ES-I3 (cell line): ENCODE measurements around the gene SCUBE1.

Experiments
- H3K36me3 ChIP-seq: 2 replicates; pipeline ENCODE4 v1.6.1; 2013; ENCODE audit warnings: mild to moderate bottlenecking, low read length, control low read depth, moderate library complexity; ENCODE audit not compliant: insufficient read depth
- H3K4me1 ChIP-seq: 2 replicates; pipeline ENCODE4 v1.6.1; 2013; ENCODE audit warnings: mild to moderate bottlenecking, control low read depth, low read length; ENCODE audit not compliant: insufficient read depth
- H3K9ac ChIP-seq: 2 replicates; pipeline ENCODE4 v1.6.1; 2013; ENCODE audit warnings: low read depth, mild to moderate bottlenecking, low read length, moderate library complexity
- H3K9me3 ChIP-seq: 2 replicates; pipeline ENCODE4 v1.6.1; 2013; ENCODE audit warnings: mild to moderate bottlenecking, low read length, moderate library complexity; ENCODE audit not compliant: control insufficient read depth, insufficient read depth

The SCUBE1 gene

DNA sequence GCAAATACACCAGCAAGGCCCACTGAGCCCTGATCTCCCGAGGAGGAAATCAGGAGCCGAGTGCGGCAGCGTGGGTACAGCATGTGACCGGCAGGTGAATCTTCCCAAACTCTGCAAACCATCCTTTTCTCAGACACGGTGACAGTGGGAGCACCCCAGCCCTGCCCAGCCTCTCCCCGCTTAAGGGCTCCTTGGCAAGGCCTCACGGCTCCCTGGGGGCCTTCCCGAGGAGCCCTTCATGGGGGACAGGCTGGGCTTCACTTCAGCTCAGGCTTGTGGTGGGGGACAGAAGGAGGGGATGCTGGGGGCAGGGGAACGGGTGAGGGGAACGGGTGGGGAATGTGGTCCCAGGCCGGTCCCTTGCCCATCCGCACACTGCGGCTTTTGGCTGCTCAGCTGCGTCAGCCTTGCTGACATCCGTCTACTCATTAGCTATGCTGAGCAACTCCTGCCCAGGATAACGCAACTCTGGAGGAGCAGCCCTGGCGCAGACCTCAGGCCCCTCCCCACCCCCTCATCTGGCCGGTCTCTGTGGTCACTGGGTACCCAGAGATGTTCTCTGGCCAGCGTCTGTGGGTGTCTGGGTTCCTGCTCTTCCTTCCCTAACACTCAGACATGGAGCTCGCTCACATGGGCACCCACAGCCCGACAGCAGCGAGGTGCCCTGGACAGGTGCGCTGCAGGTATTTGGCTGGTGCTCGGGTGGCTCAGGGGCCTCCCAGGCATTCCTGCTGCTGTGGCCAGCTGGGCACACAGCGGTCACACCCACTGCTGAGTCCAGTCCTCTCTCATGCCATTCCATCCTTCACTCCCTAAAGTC, 134.3 kb downstream of the SCUBE1 start:
- Histone ChIP-seq H3K36me3 (no peaks in the 10 kb centered on the region), H3K4me1 (peaks cover 18% of the 10 kb centered on the region; the same call in 1 of the 2 replicates), H3K9ac (no peak overlapping the region), H3K9me3 (no peaks in the 10 kb centered on the region)

DNA sequence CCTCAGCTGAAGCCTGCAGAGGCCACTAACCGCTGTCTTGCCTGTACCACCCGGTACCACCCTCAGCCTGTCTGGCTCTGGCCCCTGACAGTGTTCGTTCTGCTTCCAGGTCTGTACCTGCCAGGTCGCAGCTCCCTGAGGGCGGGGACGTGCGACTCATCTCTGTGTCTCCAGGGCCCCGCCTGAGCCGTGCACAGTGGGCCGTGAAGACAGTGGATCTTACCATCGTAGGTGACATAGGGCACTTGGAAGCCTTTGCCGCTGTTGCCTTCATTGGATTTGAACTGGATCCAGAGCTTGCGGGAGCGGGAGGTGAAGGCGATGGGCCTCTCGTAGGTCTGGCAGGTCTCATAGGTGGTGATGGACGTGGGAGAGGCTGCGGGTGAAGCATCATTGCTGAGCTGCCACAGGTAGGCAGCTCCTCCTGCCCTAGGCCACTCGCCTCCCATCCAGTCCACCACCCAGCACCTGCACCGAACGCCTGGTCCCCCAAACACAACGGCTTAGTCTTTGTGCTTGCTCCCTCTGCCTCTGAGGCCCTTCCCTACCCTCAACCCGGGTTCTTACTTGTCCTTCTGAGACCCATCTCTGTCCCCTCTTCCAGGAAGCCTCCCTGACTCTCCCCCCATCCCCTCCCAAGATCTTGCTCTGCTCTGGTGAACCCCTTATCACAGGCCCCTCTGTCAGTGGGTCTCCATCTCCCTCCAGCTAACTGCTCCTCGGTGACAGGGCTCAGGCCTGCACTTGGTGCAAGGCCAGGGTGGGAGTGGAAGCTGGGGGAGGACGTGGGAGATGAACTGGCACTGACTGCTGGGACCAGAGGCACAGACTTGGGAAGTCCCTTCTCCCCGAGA, 135.1 kb downstream of the SCUBE1 start:
- Histone ChIP-seq H3K36me3 (no peaks in the 10 kb centered on the region), H3K9me3 (no peaks in the 10 kb centered on the region)

DNA sequence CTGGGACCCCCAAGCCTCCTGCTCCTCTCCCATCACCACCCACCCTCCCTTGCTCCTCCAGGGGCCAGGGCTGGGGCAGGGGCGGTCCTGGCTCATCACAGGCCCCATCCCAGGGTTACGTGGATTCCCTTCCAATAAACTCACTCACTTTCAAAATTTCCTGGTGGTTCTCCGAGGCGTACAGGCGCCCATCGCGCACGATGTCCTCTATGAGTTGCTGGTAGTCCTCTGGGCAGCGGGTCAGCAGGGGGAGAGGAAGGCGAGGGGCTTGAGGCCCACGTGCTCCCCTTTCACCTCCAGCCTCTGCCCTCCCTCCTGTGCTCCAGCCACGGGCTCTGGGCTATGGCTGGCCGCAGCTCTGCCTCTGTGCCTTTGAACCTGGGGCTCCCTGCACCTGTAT, 135.8 kb downstream of the SCUBE1 start:
- Histone ChIP-seq H3K36me3 (no peaks in the 10 kb centered on the region), H3K9ac (no peak overlapping the region), H3K9me3 (no peaks in the 10 kb centered on the region), H3K4me1 (peaks cover 13% of the 10 kb centered on the region; the same call in 1 of the 2 replicates)

More for the DNA sequence above, 135.1 kb downstream of the SCUBE1 start:
- Histone ChIP-seq H3K4me1 (peaks cover 11% of the 10 kb centered on the region; the same call in 1 of the 2 replicates), H3K9ac (no peak overlapping the region)

DNA sequence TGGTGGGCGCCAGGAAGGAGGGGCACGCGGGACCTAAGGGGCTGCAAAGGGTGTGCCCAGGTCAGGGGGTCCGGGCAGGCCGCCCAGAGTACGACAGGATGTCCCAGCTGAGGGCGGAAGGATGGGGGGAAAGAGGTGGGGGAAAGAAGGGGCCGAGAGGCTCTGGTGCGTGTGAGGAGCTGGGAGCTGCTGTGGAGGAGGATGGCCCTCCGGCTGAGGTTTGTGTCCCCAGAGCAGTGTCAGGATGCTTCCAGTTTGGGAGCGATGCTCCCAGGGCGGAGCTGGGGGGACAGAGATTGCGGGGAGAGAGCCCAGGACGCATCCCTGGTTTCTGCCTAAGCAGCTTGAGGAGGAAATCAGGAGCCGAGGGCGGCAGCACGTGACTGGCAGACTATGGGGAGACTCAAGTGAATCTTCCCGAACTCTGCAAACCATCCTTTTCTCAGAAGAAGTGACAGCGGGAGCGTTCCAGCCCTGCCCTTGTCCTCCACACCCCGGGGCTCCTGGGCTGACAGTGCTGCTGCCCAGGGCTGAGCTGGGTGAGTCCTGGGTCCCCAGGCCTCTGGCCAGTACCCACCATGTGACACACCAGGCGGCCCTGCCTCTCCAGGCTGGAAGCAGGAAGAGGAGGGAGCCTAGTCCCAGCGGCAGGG, 136.5 kb downstream of the SCUBE1 start:
- H3K4me1 ChIP-seq = peaks cover 14% of the 10 kb centered on the region; the same call in 1 of the 2 replicates
- H3K9ac ChIP-seq = no peak overlapping the region
- H3K36me3 ChIP-seq = no peaks in the 10 kb centered on the region
- H3K9me3 ChIP-seq = no peaks in the 10 kb centered on the region

DNA sequence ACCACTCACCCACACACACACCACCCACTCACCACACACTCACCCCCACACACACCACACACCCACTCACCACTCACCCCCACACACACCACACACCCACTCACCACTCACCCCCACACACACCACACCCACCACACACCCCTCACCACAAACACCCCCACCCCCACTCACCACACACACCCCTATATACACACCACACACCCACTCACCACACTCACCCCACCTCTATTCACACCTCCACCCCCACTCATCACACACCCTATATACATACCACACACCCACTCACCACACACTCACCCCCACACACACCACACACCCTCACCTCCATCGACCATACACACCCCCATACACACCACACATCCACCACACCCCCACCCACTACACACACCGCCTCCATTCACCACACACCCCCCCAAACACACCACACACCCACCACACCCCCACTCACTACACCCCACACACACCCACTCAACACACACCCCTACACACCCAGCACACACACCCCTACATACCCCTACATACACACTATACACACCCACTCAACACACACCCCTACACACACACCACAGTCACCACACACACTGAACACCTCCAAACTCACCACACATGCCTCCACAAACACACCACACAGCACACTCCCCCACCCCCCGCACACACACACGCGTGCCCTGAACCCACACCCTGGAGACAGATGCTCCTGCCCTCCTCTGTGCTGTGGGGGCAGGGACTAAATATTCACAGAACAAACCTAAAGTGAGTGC, 137.2 kb downstream of the SCUBE1 start:
- Histone ChIP-seq H3K9me3 (no peaks in the 10 kb centered on the region), H3K4me1 (peaks cover 14% of the 10 kb centered on the region; the same call in 1 of the 2 replicates), H3K9ac (no peak overlapping the region), H3K36me3 (no peaks in the 10 kb centered on the region)

DNA sequence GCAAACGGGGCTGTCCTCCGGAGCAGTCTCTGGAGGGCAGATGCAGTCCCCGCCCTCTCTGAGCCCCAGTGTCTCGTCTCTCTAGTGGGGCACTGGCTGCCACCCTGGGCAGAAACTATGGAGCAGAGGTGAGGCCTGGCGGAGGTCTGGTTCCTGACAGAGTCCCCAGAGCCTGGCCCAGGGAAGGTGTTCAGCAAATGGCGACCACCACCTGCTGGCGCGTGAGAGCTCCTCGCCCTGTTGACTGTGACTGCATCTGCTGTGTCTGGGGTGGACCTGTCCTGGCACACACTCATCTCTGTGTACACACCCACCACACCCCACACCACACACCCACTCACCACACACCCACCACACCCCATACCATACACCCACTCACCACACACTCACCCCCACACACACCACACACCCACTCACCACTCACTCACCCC, 137.9 kb downstream of the SCUBE1 start:
- Histone ChIP-seq H3K9me3 (no peaks in the 10 kb centered on the region), H3K9ac (no peak overlapping the region), H3K36me3 (no peaks in the 10 kb centered on the region), H3K4me1 (peaks cover 14% of the 10 kb centered on the region; the same call in 1 of the 2 replicates)

DNA sequence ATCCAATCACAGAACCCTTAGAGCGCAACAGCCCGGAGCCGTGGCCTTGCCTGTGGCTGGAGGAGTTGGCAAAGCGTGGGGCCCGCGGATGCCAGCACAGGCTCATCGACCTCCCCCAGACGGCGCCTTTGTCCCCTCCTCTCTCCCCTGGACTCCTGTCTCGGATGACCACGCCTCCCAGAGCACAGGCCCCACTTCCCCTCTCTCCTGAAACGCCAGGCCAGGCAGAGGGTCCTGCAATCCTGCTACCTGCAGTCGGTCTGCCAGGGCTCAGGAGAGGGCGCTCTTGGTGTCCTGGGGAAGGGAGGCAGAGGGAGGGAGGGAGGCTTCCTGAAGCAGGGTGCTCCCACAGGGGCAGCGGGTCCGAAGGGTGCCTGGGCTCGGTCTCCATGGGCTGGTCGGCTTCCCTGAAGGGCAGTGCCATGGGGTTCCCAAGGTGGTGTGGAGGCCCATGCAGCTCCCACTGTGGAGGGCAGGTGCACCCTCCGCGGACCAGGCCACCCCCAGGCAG, 139.6 kb downstream of the SCUBE1 start:
- Histone ChIP-seq H3K4me1 (peaks cover 14% of the 10 kb centered on the region; the same call in 1 of the 2 replicates), H3K36me3 (no peaks in the 10 kb centered on the region), H3K9me3 (no peaks in the 10 kb centered on the region), H3K9ac (peak overlapping the region; percentile 34; the same call in 1 of the 2 replicates)

DNA sequence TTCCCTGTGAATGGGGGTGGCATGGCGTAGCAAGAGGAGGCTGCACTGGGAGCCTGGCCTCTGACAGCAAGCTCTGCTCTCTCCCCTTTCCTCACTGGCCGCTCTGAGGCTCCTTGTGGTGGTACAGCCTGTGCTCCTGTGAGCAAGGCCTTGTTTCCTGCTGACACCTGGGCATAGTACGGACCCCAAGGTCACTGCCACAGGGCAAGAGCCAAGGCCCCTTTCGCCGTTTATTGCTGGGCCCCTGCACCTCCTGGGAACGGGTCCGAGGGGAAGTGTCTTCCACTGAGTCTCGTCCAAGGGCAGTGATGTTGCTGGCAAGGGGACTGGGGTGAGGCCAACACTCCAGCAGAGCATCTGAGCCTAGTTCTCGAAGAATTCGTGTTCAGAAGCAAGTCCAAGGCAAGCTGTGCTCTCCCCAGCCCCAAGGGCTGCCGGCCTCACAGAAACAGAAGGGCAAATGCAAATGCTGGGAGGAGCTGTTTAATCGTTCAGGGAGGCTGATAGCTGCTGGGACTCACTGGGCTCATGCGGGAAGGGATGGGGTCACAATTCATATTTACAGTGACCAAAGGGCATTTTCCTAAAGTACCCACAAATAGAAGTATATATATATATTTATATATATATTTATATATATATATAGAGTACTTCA, 140.3 kb downstream of the SCUBE1 start:
- H3K36me3 ChIP-seq = no peaks in the 10 kb centered on the region
- H3K9ac ChIP-seq = no peak overlapping the region
- peaks cover 14% of the 10 kb centered on the region; the same call in 1 of the 2 replicates for H3K4me1 ChIP-seq
- no peaks in the 10 kb centered on the region for H3K9me3 ChIP-seq

DNA sequence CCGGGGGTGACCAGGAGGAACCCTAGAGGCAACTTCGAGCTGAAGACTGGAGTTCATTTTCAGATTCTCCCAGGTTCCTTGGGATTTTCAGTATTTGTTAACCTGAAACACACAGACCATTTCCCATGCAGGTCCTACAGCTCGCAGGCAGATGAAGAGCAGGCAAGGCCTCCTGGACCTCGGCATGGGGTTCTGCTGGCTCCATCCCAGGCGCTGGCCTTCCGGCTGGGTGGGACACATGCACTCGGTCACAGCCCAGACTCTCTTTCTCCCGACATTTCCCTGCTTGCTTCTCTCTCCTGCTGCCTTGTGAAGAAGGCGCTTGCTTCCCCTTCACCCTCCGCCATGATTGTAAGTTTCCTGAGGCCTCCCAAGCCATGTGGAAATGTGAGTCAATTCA, 140.8 kb downstream of the SCUBE1 start:
- H3K4me1 ChIP-seq = peaks cover 14% of the 10 kb centered on the region; the same call in 1 of the 2 replicates
- no peaks in the 10 kb centered on the region for H3K36me3 ChIP-seq
- no peak overlapping the region for H3K9ac ChIP-seq
- H3K9me3 ChIP-seq = no peaks in the 10 kb centered on the region

DNA sequence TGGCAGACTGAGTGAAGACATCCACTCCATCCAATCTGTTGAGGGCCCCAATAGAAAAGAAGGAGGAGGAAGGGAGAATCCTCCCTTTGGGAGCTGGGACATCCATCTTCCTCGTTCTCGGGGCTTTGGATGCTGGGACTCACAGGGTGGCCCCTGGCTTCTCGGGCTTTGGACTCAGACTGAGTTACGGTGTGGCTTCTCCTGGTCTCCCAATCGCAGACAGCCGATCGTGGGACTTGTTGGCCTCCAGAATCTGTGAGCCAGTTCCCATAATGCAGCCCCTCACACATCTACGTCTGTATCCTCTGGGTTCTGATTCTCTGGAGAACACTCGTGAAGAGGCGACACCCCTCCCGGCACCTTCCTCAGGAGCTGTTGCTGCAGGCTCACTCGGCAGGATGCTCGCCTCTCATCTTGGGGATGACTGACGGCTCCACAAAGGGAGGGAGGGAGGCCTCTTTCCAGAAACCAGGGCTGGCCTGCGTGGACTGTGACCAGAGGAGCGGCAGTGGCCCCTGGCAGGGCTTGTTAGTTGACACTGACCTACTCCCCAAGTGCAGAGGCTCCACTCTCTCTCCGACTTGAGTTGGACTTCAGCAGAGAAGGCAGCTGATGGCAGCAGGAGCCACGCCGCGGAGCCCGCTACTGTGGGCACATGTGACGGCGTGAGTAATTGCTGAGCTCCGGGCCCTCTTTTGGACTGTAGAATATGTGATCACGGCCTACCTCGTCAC, 141.5 kb downstream of the SCUBE1 start:
- Histone ChIP-seq H3K9me3 (no peaks in the 10 kb centered on the region), H3K9ac (no peak overlapping the region), H3K4me1 (peaks cover 10% of the 10 kb centered on the region; the same call in 1 of the 2 replicates), H3K36me3 (no peaks in the 10 kb centered on the region)

DNA sequence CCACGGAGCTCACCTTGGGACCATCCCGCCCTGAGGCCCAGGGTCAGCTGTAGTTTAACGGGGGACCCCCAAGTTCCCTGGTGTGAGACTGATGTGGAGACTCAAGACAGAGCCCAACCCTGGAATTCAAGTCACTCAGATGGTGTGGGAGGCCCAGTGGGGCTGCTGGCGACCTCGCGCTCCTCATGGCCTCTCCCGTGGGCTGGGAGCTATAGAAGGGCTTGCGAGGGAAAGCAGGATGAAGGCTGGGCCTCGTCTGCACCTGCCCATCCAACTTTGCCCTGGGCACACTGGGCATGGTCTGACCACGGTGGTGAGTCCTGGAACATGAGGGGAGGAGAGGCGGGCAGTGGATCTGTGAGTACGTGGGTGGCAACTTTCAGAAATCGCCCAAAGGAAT, 142.6 kb downstream of the SCUBE1 start:
- Histone ChIP-seq H3K9me3 (no peaks in the 10 kb centered on the region), H3K4me1 (peaks cover 8% of the 10 kb centered on the region; the same call in 1 of the 2 replicates), H3K9ac (no peak overlapping the region), H3K36me3 (no peaks in the 10 kb centered on the region)

DNA sequence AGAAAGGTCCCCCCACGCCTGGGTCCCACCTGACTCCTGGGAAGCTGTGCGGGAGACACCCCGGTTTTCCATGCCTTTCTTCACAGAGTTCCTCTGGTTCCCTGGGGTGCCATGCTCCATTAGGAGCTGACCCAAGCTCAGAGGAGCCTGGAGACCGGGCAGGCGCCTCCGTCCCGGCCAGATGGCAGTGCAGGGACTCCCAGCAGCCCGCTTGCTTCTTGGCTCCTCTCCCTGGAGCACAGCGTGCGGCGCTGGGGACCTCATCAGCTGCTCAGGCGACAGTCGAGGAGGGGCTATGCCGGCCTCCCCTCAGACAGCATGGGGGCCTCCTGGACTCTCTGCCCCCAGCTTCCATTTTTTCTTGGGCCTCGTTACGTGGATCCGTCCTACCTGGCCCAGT, 143.1 kb downstream of the SCUBE1 start:
- H3K9ac ChIP-seq = no peak overlapping the region
- H3K9me3 ChIP-seq = no peaks in the 10 kb centered on the region
- peaks cover 8% of the 10 kb centered on the region; the same call in 1 of the 2 replicates for H3K4me1 ChIP-seq
- no peaks in the 10 kb centered on the region for H3K36me3 ChIP-seq
